Measurements from ENCODE around the gene SNRPD3.
"Not testable (repeated sequence)": the region's sequence is repeated elsewhere in the genome, so short reads cannot be mapped to it uniquely, and the experiment has no call there.

The SNRPD3 gene

DNA sequence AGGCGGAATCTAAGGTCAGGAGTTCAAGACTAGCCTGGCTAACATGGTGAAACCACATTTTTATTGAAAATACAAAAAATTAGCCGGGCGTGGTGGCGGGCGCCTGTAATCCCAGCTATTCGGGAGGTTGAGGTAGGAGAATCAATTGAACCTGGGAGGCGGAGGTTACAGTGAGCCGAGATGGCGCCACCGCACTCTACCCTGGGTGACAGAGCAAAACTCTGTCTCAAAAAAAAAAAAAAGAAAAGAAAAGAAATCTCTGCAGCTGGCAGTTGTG is 37.7 kb downstream of the SNRPD3 start:
- DNase-seq: not testable (repeated sequence)

DNA sequence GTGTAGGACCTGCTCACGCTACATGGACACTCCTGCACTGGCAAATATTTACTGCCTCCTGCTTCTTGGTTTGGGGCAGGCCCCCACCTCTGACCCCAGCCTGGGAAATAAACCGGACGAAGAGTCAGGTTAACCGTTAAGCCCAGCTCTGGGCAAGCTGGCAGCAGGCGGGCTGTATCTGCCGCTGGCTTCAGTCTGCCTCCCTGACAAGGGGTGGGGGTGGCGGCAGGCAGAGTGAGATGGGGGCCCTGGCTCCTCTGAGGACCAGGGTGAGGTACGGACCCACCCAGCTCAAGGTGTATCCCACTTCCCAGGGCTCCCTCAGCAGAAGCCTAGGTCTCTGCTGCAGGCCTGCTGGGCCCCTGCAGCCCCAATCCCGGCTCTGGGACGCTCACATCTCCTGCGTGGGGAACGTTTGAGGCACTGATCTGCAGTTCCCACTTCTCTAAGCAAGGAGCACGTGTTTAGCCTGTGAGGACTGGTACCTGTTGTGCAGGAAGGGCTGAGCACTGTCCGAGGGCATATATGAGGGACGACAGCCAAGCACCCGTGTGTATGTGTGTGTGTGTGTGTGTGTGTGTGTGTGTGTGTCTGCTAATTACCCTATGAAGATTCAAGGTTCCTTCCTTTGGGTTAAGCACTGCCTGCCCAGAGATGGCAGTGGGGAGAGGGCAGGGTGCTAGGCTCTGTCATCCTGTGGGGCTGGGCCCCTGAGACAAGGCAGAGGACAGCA is 38.2 kb downstream of the SNRPD3 start:
- no peak for DNase-seq

DNA sequence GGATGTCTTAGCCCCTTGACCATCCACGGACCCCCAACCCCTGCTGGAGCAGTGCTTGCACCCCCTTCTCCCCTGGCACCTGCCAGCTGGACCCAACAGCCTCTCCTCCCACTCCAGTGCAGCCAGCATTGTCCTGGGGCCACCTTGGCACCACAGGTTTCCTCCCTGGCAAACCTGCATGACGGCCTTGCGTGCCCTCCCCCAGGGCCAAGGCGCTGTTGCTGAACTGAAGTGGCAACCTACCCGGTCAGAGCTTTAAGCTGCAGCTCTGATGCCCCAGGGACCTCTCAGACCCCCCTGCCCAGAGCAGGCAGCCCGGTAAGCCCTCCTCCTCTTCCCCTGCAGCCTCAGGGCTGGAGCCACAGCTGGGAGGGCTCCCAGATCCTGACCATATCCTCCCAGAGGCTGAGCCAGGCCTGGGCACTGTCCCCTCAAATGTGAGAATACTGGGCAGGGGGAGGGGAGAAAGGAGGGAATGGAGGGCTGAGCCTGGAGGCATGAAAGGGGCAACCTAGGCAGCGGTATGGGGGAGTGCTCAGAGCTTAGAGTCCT is 38.8 kb downstream of the SNRPD3 start:
- no peak for DNase-seq

DNA sequence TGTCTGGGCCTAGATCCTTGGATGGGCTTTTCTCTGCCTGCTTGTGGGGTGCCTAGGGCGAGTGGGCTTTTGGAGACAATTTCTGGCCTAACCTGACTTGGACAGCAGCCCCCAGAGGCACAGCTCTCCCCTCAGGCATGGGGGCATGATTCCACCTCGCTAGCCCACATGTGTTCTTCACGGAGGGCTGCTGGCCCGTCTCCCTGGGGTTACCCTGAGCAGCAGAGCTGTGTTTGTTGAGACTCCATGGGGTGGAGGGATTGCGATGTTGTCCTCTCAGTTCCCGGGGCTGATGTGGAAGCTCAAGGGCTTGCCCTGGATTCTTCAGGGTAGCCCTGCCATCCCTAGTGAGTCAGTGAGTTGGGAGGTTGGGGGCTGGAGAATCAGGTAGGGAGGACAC is 39.4 kb downstream of the SNRPD3 start:
- no peak for DNase-seq

DNA sequence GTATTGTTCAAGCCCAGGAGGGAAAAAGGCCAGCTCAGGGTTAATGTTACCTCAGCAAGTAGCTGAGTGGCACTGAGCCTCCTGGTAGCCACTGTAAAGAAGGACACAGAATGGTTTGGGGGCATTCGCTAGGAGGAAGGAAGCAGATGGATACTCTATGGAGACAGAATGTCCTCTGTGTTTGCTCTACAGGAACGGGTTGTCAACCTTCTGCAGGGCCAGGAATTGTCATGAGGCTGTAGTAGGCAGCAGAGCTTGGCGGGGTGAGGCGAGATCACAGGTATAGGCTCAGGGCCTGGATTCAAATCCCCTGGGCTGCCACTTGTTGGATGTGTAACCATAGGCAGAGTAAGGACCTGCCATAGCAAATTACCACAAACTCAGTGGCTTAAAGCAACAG is 40.1 kb downstream of the SNRPD3 start:
- no peak for DNase-seq

DNA sequence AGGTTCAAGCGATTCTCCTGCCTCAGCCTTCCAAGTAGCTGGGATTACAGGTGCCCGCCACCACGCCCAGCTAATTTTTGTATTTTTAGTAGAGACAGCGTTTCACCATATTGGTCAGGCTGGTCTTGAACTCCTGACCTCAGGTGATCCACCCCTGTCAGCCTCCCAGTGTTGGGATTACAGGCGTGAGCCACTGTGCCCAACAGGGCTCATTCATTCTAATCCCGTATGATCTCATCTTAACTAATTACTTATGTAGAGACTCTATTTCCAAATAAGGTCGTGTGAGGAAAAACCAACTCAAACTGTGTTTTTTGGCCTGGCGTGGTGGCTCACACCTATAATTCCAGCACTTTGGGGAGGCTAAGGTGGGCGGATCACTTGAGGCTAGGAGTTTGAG is 41.3 kb downstream of the SNRPD3 start:
- DNase-seq: not testable (repeated sequence)

DNA sequence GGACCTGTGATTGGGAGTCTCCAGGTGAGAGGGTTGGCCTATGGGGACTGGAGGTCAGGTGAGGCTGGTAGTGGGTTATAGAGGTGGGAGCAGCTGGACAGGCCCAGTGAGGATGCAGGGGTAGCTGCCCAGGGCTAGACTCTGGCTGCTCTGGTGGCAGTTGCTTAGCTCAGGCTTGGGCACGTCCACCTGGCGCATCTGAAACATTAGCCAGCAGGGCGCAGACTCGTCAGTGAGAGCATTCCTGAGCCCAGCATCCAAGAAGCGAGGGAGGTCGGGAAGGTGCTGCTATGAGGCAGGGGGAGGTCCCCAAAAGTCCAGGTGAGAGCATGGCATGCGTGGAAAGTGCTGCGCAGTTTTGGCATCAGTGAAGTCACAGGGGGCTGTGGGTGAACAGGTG is 43.7 kb downstream of the SNRPD3 start:
- DNase-seq: no peak

DNA sequence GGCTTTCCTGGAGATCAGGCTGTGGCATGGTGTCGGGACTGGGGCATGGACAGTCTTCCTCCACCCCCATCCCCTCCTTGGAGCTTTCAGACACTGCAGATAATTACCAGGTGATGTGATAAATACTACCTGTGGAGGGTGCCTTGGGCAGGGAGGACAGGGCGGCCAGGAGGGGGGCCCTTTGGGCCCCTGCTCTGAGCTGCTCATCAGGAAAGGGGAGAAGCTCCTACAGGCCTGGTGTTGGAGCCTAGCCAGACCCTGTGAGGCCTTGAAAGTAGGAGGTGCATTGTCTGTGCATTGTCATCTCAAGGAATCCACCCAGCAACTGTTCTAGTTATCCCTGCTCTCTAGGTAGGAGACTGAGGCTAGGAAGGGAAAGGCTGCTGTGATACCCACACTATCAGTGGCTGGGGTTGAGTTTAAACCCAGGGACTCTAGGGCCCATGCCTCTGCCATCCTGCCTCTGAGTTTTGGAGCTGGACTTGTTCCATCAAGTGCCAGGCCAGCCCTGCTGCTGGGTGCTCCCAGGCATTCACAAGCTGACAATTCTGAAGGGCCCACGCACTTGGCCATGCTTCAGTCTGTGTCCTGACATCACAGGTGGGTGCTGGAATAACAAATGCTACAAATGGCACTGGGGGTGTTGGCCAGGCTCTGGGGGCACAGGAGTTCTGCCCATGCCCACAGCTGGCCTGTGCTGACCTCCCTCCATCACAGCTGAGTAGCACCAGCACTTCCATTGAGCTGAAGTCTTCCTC is 44.3 kb downstream of the SNRPD3 start:
- not testable (repeated sequence) for DNase-seq

DNA sequence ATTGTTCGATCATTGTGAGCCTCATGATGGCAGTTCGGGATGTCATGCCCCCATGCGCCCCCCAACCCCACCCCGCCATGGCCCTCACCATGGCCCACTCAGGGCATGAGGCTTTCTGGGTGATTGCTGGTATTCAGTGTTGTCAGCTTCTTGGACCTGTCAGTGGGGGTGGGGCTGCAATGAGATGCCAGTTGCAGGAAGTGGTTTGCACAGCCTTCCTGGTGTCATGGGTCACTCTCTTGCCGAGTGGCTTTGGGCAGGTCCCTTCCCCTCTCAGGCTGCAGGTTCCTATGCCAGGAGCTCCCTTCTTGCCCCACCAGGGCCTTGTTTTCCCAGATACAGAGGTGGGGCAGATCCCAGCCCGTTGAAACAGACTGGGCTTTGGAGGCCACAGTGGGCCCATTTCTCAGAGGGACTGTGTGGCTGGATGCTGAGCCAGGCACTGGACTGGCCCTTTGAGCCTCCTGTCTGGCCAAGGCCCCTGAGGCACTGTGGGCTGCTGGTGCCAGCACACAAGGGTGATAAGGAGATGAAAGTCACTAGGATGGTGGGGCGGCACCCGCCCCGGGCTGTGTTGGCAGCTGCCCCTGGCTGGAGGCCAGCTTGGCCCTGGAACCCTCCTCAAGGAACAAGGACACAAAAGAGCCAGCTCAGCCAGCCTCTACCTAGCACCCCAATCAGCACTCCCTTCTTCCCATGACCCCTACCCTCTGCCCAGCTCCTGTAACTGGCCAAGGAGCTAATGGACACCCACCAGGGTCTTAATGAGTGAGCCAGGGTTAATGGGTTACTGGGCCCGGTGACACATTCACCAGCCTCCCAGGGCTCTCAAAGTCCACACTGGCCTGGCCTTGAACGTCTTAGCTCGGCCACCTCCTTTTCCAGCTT is 45.7 kb downstream of the SNRPD3 start:
- no peak for DNase-seq

DNA sequence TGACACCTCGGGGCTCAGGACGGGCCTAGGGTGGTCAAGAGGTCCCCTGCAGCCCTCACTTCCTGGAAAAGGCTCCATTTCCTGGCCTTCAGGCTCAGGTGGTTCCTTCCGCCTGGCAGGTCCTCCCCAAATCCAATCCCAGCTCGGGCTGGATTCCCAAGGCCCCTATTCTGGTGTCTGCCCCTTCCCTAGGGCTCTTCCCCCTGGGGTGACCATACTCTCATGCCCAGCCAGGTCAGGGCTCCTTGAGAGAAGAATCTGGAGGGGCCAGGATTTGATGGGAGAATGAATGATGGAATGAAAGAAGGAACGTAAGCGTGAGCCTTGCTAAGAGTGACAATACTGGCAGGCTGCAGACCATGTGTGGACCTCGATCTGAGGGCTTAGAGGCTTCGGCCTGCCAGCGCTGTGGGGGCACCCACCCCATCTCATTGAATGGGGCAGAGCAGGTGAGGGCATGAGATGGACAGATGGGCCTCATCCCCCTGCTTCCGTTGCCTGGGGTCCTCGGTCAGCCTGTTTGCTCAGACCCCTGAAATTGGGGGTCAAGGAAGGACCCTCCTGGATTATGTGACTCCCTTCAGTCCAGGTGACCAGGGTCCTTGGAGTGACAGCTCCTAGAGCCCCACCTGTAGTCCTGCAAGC is 46.4 kb downstream of the SNRPD3 start:
- not testable (repeated sequence) for DNase-seq

DNA sequence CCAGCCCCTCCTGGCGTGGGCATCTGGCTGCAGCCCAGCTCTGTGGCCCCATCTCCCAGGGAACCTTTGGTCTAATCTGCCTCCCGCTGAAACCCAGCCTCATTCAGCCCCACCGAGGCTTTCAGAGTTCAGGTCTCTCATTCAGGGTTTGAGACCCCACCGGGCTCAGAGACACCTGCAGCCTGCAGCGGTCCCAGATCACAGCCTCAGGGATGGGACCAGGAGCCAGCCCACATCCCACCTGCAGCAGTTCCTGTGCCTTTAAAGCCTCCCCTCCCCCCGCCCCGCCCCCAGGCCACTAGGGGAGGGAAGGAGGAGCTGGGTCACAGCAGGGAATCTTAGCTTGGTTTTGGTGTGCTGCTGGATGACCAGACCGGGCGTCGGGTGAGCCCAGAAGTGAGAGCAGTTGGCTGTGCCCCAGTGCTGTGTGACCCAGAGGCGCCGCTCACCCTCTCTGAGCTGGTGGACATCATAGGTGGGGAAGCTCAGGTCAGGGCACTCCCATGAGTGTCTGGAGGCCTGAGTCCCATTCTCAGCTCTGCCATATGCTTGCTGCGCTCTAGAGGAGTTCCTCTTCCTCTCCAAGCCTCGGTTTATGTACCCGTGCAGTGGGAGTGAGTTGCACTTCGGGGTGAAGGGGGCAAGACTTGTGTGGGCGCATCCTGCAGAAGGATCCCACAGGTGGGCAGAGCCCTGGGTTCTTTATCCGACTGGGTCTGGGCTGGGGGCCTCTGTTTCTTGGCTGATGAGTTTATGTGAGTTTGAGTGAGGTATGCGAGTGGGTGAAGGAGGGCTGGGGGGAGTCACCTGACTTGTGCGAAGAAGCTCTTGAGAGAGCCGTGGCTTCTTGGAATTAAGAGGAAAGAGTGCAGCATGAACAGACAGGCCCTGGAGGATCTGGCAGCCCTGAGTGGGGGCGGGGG is 47.3 kb downstream of the SNRPD3 start, which contains the start of gene GGT1:
GGT1 (plus strand) TSS at position 347 of the 923 bp plus-strand sequence. CDS start 7,889 bp downstream, outside the sequence.
- DNase-seq: not testable (repeated sequence)

DNA sequence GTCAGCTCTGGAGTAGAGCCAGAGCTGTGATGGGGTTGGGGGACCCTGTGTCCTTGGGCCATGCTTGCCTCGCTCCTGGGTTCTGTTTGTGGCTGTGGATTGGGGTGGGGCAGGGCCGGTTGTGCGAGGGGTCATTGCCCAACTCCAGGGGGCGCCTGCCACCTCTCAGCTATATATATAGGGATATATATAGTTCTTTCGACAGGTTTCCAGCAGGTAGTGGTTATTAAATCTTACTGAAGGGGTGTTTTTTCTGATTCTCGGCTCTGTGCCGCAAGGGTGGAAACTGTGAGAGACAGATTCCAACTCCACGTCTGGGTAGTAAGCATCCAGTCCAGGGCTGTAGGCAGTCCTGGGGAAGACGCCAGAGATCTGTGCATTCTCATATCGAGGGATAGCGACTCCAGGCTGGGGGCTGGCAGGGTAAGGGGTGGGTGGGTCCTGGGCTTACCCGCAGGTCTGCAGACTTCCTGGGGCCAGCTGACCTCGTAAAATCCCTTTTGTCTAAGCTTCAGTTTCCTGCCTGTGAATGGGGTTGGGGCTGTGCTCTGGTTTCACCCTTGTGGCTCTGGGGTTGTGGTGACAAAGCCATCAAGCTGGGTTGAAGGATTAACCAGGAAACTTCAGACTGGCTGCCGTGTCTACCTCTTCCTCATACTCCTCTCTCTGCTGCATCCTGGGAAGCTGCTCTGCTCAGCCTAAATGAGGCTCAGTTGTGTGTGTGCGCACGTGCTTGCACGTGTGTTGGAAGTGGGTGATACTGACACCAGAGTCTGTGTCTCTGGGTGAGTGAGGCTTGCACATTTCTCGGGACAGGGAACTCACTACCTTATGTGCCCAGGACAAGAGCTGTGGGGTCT is 48.2 kb downstream of the SNRPD3 start:
- DNase-seq: not testable (repeated sequence)

DNA sequence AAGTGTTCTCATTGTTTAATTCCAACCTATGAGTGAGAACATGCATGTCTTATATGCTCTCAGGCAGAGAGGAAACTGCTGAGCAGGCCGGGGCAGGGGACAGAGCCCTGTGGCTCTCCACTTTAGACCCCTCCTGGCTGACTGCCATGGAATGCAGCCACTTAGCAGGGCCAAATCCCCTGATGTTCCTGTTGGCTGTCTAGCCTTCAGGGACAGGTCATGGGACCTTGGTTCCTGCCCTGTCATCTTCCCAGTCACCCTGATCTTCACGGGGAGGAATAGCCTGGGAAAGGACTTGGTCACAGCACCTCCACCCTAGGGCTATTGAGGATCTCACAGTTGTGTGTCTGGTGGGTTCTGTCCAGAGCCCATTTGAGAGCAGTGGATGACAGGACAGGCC is 50.5 kb downstream of the SNRPD3 start:
- not testable (repeated sequence) for DNase-seq

DNA sequence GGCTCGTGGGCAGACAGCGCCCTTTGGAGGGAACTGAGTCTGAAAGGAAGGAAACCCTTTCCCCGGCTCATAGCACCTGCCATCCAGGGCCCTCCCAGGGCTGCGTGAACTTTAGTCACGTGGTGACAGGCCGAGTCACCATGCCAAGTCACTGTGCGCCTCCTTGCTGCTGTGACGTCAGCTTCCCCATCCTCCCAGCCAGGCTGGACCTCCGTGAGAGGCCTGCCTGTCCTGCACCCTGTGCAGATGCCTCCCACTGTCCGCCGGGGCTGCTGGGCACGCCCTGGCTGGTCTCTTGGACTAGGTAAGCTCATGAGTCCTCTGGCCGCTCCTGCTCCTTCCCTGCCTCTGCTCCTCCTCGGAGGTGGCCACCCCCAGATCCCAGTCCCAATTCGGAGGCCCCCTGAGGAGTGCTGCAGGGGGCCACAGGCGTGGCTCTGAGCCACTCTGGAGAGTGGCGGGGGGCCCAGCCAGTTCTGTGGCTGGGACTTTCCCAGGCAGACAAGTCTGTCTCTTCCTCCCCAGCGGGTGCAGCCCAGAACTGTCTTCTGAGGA is 51.7 kb downstream of the SNRPD3 start:
- DNase-seq: not testable (repeated sequence)

DNA sequence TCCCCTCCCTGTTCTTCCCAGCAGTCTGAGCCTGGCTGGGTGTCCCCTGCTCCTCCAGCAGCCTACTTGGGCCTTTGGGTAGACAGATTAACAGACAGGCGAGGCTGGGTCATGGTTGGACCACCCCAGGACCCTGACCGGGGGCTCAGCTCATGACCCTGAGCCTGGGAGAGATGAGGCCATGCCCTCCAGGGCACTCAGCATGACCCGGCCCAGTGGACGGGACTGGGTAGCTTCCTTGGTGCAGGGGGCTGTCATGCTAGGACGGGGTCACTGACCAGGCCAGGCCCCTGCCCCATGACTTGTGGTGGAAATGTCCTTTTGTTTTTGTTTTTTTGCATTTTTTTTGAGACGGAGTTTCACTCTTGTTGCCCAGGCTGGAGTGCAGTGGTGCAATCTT is 52.5 kb downstream of the SNRPD3 start:
- not testable (repeated sequence) for DNase-seq

DNA sequence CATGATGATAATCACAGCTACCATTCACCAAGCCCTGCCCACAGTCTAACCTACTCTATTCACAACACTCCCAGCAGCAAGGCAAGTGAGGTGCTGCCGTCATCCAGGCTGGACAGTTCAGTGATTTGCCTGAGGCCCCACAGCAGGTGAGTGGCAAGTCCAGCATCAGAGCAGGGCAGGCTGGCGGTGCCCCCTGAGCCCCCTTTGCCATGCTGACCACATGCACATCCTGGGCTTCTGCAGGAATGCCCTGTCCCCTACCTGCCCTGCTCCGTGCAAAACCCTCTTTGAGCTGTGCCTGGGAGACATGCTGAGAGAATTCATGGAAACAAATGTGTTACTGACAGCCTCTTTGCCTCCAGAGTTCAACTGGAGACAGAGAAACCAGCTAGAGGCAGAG is 54.1 kb downstream of the SNRPD3 start:
- DNase-seq: not testable (repeated sequence)

DNA sequence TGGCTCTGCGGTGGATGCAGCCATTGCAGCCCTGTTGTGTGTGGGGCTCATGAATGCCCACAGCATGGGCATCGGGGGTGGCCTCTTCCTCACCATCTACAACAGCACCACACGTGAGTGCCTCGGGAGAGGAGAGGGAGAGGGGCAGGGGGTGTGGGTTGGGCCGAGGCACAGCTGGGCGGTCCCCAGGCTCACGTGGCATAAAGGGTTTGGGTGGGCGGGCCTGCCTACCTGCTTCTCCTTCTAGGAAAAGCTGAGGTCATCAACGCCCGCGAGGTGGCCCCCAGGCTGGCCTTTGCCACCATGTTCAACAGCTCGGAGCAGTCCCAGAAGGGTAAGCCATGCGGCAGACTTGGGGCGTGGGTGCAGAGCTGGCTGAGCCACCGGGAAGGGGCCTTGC is 59.0 kb downstream of the SNRPD3 start:
- DNase-seq: not testable (repeated sequence)

DNA sequence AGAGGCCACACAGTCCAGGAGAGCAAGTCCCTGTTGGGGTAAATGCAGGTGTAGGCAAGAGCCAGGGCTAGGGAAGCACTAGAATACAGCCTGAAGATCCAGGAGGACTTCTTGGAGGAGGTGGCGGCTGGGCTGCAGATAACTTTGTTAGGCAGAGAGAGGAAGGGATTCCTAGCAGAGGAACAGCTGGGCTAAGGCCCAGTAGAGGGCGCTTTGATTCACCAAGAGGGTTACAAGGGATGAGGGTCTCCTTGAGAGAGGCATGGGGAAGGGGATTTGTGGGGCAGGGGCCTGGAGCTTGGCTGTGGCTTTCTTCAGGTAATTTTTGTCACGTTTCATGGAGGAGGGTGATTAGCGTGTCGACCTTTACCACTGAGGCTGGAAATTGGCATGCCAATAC is 65.4 kb downstream of the SNRPD3 start:
- DNase-seq: not testable (repeated sequence)

DNA sequence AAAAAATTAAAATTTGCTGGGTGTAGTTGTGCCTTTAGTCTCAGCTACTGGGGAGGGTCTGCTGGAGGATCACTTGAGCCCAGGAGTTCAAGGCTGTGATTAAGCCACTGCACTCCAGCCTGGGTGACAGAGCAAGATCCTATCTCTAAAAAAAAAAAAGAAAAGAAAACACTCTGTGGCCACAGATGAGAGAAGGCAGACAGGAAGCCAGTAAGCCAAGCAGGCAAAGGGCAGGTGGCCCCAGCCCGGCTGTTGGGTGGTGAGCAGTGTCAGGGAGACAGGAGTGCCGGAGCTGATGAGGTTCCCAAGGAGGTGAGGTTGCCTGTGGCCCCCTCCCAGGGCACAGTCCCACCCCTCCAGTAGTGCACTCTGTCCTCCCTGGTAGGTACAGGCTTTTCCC is 66.8 kb downstream of the SNRPD3 start:
- DNase-seq: not testable (repeated sequence)
